ENCODE data around the gene LRRN2. TPM values are rescaled to one million over a fixed set of nuclear protein-coding genes. Genes with fewer than 3 reads are reported as not detected.

LRRN2 gene
- not detected in 2 replicates for total RNA-seq

GRCh38 chr1:204685236-204686006 lies at the start of gene LRRN2:
TSS of gene LRRN2 (minus strand) at chr1:204685738. CDS start at chr1:204619992, 65,746 bp downstream.

Small RNAs within 50 kb of the gene (small RNA-seq; reads per million reads assigned to genes)
- gene RF00601 (not detected), gene RNA5SP75 (not detected)

Other genes with a start within 250 kb of the LRRN2 start
- gene PIK3C2B, start 190.9 kb downstream of the LRRN2 start, total RNA-seq = 40.7 and 69.4 TPM in 2 replicates
- gene MDM4, start 169.3 kb downstream of the LRRN2 start, total RNA-seq = 53.3 and 58.4 TPM in 2 replicates
- gene NFASC, start 185.1 kb upstream of the LRRN2 start, total RNA-seq = 0.13 and 0.14 TPM in 2 replicates

Measured in thoracic aorta endothelial cell (primary cell).